ENCODE measurements around the gene OLIG2.
A peak's percentile ranks its signal among the peaks of the same experiment; 100 is the strongest.

The OLIG2 gene

DNA sequence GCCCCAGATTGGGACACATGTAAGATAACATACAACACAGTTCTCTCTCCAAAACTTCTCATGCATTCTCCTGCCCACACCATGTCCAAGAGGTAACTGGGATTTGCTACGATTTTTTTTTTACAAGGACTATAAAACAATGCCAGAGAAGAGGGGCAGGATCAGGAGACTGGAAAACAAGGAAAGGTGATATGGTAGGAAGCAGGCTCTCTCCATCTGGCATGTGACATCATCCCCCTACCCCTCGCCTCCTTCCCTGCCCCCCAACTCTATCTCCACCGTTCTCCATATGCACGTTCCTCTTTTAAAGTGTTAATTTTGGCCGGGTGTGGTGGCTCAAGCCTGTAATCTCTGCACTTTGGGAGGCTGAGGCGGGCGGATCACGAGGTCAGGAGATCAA is 20.7 kb downstream of the OLIG2 start:
- H3K9me3 Mint-ChIP-seq, result no peaks in the 10 kb centered on the region
- ATAC-seq (replicated peaks; ENCODE audit: extremely low read depth, poor library complexity, severe bottlenecking) (no peak), DNase-seq (ENCODE audit: low spot score in 2 of 2) (no peak)
- H3K36me3 Mint-ChIP-seq (ENCODE audit: insufficient read depth), result no peaks in the 10 kb centered on the region
- H3K27me3 Mint-ChIP-seq, result peaks cover 83% of the 10 kb centered on the region
- peaks cover 5% of the 10 kb centered on the region for H3K4me1 Mint-ChIP-seq
- no peak overlapping the region for H3K27ac Mint-ChIP-seq (ENCODE audit: low read depth)
- H3K4me3 Mint-ChIP-seq, result no peak overlapping the region

DNA sequence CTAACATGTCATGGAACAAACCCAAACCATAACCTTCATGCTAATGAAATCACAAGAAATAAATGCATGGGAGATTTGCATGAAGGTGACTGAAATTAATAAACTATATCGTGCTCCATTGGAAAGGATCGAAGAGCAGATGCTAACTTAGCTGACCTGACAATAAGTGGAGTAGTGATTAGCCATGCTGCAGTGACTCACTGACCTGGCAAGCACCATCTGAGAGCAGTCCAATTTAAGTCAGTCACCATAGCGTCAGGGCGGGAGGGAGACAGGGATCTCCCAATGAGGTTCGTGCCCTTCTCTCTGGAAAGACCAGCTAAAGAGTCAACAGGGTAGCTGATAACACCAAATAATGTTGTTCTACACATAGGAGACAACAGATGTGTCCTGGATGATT is 21.5 kb downstream of the OLIG2 start:
- H3K27me3 Mint-ChIP-seq, result peaks cover 83% of the 10 kb centered on the region
- ATAC-seq (replicated peaks; ENCODE audit: extremely low read depth, poor library complexity, severe bottlenecking) (no peak), DNase-seq (ENCODE audit: low spot score in 2 of 2) (no peak)
- H3K4me3 Mint-ChIP-seq, result no peak overlapping the region
- no peak overlapping the region for H3K27ac Mint-ChIP-seq (ENCODE audit: low read depth)
- H3K9me3 Mint-ChIP-seq, result no peaks in the 10 kb centered on the region
- H3K4me1 Mint-ChIP-seq, result peaks cover 5% of the 10 kb centered on the region
- no peaks in the 10 kb centered on the region for H3K36me3 Mint-ChIP-seq (ENCODE audit: insufficient read depth)

DNA sequence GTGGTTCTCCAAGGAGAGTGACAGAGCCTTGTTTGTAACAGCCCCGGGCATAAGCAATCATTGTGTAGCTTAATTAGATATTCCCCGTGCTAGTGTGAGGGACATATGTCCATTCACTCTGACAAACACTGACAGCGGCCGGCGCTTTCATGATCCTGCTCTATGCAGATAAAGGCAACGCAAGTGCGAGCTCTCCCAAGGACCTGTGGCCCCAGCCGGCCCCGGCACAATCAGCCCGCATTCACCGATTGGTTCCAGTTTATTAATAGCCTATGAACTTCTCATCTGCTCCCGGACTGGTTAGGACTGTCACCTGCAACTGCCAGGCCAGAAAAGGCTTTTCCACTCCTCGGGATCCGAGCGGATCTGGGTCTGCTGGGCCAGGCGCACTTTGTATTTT is 26.2 kb downstream of the OLIG2 start:
- H3K9me3 Mint-ChIP-seq, result no peaks in the 10 kb centered on the region
- H3K36me3 Mint-ChIP-seq (ENCODE audit: insufficient read depth), result no peaks in the 10 kb centered on the region
- peaks cover 5% of the 10 kb centered on the region for H3K4me1 Mint-ChIP-seq
- ATAC-seq (replicated peaks; ENCODE audit: extremely low read depth, poor library complexity, severe bottlenecking) (no peak), DNase-seq (ENCODE audit: low spot score in 2 of 2) (no peak)
- peaks cover 84% of the 10 kb centered on the region for H3K27me3 Mint-ChIP-seq
- H3K4me3 Mint-ChIP-seq, result no peak overlapping the region
- no peak overlapping the region for H3K27ac Mint-ChIP-seq (ENCODE audit: low read depth)

DNA sequence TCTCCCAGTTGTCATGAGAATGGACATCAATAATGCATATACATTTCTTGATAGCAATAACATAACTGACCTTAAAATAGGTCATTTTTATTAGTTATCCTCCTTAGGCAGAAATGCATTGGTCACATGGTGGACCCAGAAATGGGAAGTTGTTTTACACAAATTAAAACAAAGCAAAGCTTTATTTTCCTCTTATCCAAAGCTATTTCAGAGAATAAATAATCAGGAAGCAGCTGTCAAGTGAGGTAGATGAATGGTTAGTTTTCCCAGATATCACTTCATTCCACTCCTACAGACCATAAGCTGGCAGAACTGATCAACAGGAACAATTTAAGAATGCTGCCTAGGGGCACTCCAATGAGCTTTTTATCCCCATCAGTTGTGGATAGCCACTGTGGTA is 28.2 kb downstream of the OLIG2 start:
- Mint-ChIP-seq H3K4me3 (no peak overlapping the region), H3K4me1 (peaks cover 15% of the 10 kb centered on the region), H3K27ac (ENCODE audit: low read depth) (no peak overlapping the region), H3K36me3 (ENCODE audit: insufficient read depth) (no peaks in the 10 kb centered on the region), H3K27me3 (peaks cover 63% of the 10 kb centered on the region), H3K9me3 (no peaks in the 10 kb centered on the region)
- ATAC-seq (replicated peaks; ENCODE audit: extremely low read depth, poor library complexity, severe bottlenecking), result no peak
- DNase-seq (ENCODE audit: low spot score in 2 of 2), result no peak

DNA sequence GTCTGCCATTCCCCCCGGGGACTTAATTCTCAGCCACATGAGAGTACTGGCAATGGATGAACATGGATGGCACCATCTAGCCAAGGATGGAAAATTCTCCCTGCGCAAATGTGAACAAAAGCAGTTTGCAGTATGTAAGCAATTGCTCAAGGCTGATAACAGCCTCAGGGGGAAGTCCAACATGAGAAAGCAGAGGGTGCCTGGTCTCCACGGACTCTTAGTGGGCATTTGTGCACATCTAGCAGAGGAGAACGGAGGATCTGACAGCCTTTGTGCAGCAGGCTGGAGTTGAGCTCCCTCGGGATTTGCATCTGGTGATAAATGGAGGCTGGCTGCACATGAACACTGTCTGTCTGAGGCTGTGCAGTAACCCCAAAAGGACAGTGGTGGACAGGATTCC is 30.3 kb downstream of the OLIG2 start:
- Mint-ChIP-seq H3K9me3 (no peaks in the 10 kb centered on the region), H3K4me3 (no peak overlapping the region), H3K36me3 (ENCODE audit: insufficient read depth) (no peaks in the 10 kb centered on the region), H3K27me3 (peaks cover 53% of the 10 kb centered on the region), H3K27ac (ENCODE audit: low read depth) (no peak overlapping the region), H3K4me1 (peaks cover 24% of the 10 kb centered on the region)
- ATAC-seq (replicated peaks; ENCODE audit: extremely low read depth, poor library complexity, severe bottlenecking) (no peak), DNase-seq (ENCODE audit: low spot score in 2 of 2) (no peak)

DNA sequence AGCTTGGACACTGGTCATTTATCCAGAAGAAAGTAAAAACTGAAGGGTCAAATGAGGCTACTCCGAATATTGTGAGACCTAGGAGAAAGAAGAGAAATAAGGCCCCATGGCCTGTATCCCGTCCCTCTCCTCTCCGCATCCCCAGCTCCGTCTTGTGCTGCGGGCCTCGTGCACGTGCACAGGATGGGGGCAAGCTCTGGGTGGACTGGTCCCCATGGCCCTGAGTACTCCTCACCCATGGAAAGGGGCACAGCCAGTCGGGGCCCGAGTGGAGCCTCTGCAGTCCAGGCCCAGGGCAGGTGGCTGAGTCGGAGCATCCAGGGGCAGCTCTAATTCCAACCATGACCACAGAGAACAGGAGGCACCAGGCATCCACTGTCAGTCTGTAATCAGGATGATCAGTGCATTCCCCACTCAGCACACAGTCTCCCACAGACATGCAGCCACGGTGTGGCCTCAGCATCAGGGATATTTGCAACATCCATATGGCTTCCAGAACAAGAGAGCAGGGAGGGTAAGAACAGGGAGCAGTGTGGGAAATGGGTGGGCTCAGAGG is 31.7 kb downstream of the OLIG2 start:
- H3K27ac Mint-ChIP-seq (ENCODE audit: low read depth), result no peak overlapping the region
- peaks cover 24% of the 10 kb centered on the region for H3K4me1 Mint-ChIP-seq
- no peak for DNase-seq (ENCODE audit: low spot score in 2 of 2)
- no peak overlapping the region for H3K4me3 Mint-ChIP-seq
- ATAC-seq (replicated peaks; ENCODE audit: extremely low read depth, poor library complexity, severe bottlenecking), result no peak
- H3K9me3 Mint-ChIP-seq, result no peaks in the 10 kb centered on the region
- H3K36me3 Mint-ChIP-seq (ENCODE audit: insufficient read depth), result no peaks in the 10 kb centered on the region
- H3K27me3 Mint-ChIP-seq, result peaks cover 53% of the 10 kb centered on the region

DNA sequence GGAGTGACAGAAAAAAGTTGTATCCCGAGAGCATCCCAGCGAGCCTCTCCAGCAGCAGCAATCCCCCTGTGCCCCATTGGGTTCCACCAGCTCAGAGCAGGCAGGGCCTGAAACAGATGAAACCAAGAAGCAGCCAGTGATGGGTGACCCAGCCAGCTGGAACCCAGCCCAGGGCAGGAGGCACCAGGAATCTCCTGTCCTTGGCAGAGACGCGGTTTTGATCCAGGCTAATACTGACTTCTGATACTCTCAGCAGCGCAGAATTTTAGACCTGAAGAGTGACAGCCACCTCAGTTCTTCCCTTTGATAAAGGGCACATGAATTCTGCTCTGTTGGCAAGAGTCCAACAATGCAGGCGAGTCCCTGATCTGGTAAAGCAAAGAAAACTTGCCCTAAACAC is 32.8 kb downstream of the OLIG2 start:
- no peaks in the 10 kb centered on the region for H3K9me3 Mint-ChIP-seq
- ATAC-seq (replicated peaks; ENCODE audit: extremely low read depth, poor library complexity, severe bottlenecking), result no peak
- H3K27ac Mint-ChIP-seq (ENCODE audit: low read depth), result no peak overlapping the region
- no peak for DNase-seq (ENCODE audit: low spot score in 2 of 2)
- no peaks in the 10 kb centered on the region for H3K36me3 Mint-ChIP-seq (ENCODE audit: insufficient read depth)
- H3K27me3 Mint-ChIP-seq, result peaks cover 53% of the 10 kb centered on the region
- no peak overlapping the region for H3K4me3 Mint-ChIP-seq
- peaks cover 29% of the 10 kb centered on the region for H3K4me1 Mint-ChIP-seq

DNA sequence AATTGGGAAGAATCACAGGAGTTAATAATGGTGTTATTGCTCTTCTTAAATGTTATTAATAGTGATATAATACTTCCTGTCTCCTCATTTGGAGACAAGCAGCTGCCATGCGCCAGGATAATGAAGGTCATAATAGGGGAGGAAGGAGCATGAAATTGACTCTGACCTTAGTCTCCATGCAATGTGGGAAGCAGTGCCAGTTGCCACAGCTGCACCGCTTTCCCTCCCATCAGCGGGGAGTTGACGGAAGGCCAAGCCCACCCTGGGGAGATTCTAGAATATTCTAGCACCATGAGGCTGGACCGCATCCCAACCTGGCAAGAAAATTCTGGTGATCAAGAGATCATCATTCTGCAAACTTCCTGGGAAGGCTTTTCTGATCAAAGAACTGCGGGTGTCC is 33.2 kb downstream of the OLIG2 start:
- no peaks in the 10 kb centered on the region for H3K36me3 Mint-ChIP-seq (ENCODE audit: insufficient read depth)
- H3K4me1 Mint-ChIP-seq, result peaks cover 29% of the 10 kb centered on the region
- peaks cover 53% of the 10 kb centered on the region for H3K27me3 Mint-ChIP-seq
- H3K4me3 Mint-ChIP-seq, result no peak overlapping the region
- DNase-seq (ENCODE audit: low spot score in 2 of 2) (no peak), ATAC-seq (replicated peaks; ENCODE audit: extremely low read depth, poor library complexity, severe bottlenecking) (no peak)
- no peak overlapping the region for H3K27ac Mint-ChIP-seq (ENCODE audit: low read depth)
- no peaks in the 10 kb centered on the region for H3K9me3 Mint-ChIP-seq

DNA sequence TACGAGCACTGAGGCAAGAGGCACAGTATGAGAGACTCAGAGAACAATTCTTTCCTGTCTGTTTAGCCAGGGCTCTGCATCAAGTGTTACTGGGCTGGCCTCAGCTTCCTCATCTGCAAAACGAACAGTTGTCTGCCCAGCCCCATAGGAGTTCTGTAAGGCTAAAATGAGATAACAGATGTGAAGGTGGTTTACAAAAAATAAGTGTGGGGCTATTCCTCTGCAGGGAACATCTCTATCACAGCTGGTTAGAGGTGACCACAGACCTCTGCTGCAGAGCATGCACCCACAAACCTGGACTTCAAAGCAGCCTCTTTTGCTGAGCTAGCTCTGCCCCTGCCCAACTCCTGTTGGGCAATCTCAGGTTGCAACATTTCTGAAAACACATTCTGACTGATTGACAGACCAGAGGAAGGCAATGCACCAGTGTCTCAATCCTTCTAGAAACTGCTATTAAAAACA is 33.7 kb downstream of the OLIG2 start:
- H3K9me3 Mint-ChIP-seq, result no peaks in the 10 kb centered on the region
- H3K27ac Mint-ChIP-seq (ENCODE audit: low read depth), result no peak overlapping the region
- H3K36me3 Mint-ChIP-seq (ENCODE audit: insufficient read depth), result no peaks in the 10 kb centered on the region
- ATAC-seq (replicated peaks; ENCODE audit: extremely low read depth, poor library complexity, severe bottlenecking), result peak; percentile 32
- H3K4me1 Mint-ChIP-seq, result peaks cover 29% of the 10 kb centered on the region
- no peak for DNase-seq (ENCODE audit: low spot score in 2 of 2)
- H3K4me3 Mint-ChIP-seq, result no peak overlapping the region
- H3K27me3 Mint-ChIP-seq, result peaks cover 53% of the 10 kb centered on the region

DNA sequence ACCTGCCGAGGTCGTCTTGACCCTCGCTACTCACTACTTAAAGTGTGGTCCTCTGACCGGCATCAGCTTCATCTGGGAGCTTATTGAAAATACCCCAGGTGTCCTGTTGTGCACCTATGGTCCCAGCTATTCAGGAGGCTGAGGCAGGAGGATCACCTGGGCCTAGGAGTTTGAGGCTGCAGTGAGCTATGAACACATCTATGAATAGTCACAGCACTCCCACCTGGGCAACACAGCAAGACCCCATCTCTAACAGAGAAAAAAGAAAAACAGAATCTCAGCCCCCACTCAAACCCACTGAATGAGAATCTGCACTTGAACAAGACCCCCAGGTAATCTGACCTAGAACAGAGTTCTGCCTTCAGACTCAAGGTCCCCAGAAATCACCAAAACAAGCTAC is 35.5 kb downstream of the OLIG2 start:
- H3K27me3 Mint-ChIP-seq, result peaks cover 53% of the 10 kb centered on the region
- H3K27ac Mint-ChIP-seq (ENCODE audit: low read depth), result no peak overlapping the region
- ATAC-seq (replicated peaks; ENCODE audit: extremely low read depth, poor library complexity, severe bottlenecking) (no peak), DNase-seq (ENCODE audit: low spot score in 2 of 2) (no peak)
- H3K36me3 Mint-ChIP-seq (ENCODE audit: insufficient read depth), result no peaks in the 10 kb centered on the region
- peaks cover 29% of the 10 kb centered on the region for H3K4me1 Mint-ChIP-seq
- H3K9me3 Mint-ChIP-seq, result no peaks in the 10 kb centered on the region
- no peak overlapping the region for H3K4me3 Mint-ChIP-seq

DNA sequence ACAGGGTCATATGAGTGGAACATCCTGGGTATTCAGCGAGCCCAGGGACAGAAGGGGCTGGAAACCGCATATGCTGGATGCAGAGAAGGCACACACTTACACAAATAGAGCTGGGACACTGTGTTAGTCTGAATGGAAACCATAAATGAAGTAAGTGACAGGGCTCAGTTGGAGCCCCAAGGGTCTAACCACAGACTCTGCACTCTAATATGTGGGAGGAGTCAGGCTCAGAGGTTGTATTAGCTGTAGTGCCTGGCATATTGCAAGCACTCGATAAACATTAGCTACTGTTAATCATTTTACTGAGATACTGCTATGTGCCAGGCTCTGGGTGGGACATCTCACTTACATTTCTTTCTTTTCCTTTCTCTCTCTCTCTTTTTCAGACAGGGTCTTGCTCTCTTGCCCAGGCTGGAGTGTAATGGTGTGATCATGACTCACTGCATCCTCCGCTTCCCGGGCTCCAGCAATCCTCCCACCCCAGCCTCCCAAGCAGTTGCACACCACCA is 37.7 kb downstream of the OLIG2 start:
- no peak for ATAC-seq (replicated peaks; ENCODE audit: extremely low read depth, poor library complexity, severe bottlenecking)
- Mint-ChIP-seq H3K27me3 (peaks cover 75% of the 10 kb centered on the region), H3K36me3 (ENCODE audit: insufficient read depth) (no peaks in the 10 kb centered on the region), H3K4me3 (no peak overlapping the region), H3K27ac (ENCODE audit: low read depth) (no peak overlapping the region), H3K4me1 (peaks cover 22% of the 10 kb centered on the region), H3K9me3 (no peaks in the 10 kb centered on the region)
- no peak for DNase-seq (ENCODE audit: low spot score in 2 of 2)

DNA sequence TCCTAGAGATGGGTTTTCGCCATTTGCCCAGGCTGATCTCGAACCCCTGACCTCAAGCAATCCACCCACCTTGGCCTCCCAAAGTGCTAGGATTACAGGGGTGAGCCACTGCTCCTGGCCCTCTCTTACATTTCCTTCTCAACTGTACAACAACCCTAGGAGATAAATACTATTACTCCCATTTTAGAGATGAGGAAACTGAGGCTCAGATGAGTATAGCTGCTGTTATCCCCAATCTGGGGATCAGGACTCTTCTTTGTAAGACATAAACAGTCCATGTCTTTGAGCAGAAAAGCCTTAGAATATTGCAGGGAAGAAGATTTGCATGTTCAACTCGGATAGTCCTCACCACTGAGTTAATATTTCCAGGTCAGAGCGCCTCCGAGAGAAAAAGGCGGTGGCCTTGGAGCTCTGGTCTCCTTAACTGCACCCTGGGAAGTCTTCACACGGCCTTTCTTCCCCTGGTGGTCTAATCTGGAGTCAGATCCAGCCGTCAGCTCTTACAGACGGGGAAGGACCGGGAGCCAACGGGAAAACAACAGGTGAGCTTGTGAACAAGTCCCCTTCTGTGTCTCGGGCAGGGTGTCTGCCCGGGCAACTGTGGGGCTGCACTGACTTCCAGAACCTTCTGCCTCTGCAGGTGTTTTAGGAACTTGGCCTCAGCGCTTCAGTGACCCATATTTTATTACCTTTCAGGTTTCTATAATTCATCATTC is 38.3 kb downstream of the OLIG2 start:
- H3K36me3 Mint-ChIP-seq (ENCODE audit: insufficient read depth), result no peaks in the 10 kb centered on the region
- H3K9me3 Mint-ChIP-seq, result no peaks in the 10 kb centered on the region
- DNase-seq (ENCODE audit: low spot score in 2 of 2) (no peak), ATAC-seq (replicated peaks; ENCODE audit: extremely low read depth, poor library complexity, severe bottlenecking) (no peak)
- peaks cover 82% of the 10 kb centered on the region for H3K27me3 Mint-ChIP-seq
- H3K27ac Mint-ChIP-seq (ENCODE audit: low read depth), result no peak overlapping the region
- peaks cover 18% of the 10 kb centered on the region for H3K4me1 Mint-ChIP-seq
- no peak overlapping the region for H3K4me3 Mint-ChIP-seq

DNA sequence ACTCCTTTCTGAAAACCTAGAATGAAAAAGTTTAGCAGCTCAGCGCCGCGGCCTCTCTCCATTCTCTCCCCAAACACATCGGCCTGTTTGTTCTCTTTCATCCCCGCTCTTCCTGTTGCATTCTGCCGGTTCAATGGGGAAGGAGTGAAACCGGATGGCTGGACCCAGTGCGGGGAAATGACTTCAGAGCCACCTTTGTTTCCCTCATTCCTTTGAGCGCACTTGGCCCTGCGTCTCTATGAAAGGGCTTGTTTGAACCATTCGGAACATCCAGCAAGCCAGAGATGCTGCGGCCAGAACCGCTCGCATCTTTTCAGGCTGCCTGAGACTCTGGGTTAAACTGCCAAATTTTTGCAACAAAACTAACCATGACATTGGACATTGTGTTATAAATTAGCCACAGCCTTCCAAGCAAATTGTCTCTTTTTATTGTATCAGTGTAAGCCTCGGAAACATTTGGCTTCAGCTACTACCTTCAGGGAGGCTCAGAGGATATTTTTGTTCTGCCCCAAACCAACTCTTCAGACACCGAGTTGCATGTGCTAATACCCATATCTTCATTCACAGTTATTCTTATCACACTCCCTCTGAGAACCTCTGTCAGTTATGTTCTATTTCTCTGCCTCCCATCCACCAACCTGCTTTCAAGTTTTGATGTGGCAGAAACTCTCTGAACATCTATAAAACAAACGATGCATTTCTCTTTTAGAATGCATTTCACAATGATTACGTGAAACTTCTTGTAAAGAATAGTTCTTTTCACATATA is 39.1 kb downstream of the OLIG2 start:
- Mint-ChIP-seq H3K27ac (ENCODE audit: low read depth) (no peak overlapping the region), H3K36me3 (ENCODE audit: insufficient read depth) (no peaks in the 10 kb centered on the region), H3K9me3 (no peaks in the 10 kb centered on the region), H3K4me1 (peaks cover 15% of the 10 kb centered on the region), H3K27me3 (peaks cover 89% of the 10 kb centered on the region), H3K4me3 (no peak overlapping the region)
- DNase-seq (ENCODE audit: low spot score in 2 of 2) (no peak), ATAC-seq (replicated peaks; ENCODE audit: extremely low read depth, poor library complexity, severe bottlenecking) (no peak)
